Measurements from ENCODE around the gene NCOA7.
"Not testable (repeated sequence)": the region's sequence is repeated elsewhere in the genome, so short reads cannot be mapped to it uniquely, and the experiment has no call there.

NCOA7 gene

DNA sequence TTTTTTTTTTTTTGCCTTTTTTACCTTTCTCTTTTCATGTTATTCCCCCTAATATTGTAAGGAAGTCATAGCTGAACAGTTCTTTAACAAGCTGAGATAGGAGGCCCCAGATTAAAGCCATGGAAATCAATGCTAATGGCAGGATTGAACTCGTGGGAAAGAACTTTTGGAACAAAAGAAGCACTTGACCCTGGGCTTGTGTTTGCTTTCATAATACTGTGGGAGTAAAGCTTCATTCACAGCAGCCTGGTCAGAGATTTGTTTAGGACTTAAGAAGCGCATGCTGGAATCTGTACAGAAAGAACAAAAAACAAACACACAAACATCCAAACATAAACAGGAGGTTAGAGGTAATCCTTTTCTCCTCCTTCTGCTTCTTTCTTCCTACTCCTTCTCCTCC is 36.2 kb upstream of the NCOA7 start:
- Histone ChIP-seq H3K4me3 (ENCODE audit: insufficient read depth, low read depth, low read length) (no peak overlapping the region), H3K27me3 (ENCODE audit: control insufficient read depth, insufficient read depth, low read length, poor library complexity, severe bottlenecking) (peaks cover 32% of the 10 kb centered on the region), H3K27ac (ENCODE audit: insufficient read depth, low read depth, low read length, poor library complexity, severe bottlenecking) (no peak overlapping the region), H3K4me1 (ENCODE audit: control insufficient read depth, insufficient read depth, low read length) (no peaks in the 10 kb centered on the region), H3K9me3 (ENCODE audit: control insufficient read depth, low read length) (no peaks in the 10 kb centered on the region), H3K36me3 (ENCODE audit: control insufficient read depth, insufficient read depth, low read length) (no peaks in the 10 kb centered on the region)
- WGBS, 2 experiments: 47 to 70% methylated on average over 2 of the region's 2 CpGs

- H3K27me3 ChIP-seq (ENCODE audit: control insufficient read depth, insufficient read depth, low read length, poor library complexity, severe bottlenecking): no peaks in the 10 kb centered on the region
- no peaks in the 10 kb centered on the region for H3K9me3 ChIP-seq (ENCODE audit: control insufficient read depth, low read length)
- H3K36me3 ChIP-seq (ENCODE audit: control insufficient read depth, insufficient read depth, low read length): no peaks in the 10 kb centered on the region
- 87 to 88% methylated on average over 42 of the region's 42 CpGs for WGBS, 2 experiments
- H3K27ac ChIP-seq (ENCODE audit: insufficient read depth, low read depth, low read length, poor library complexity, severe bottlenecking): no peak overlapping the region
- H3K4me3 ChIP-seq (ENCODE audit: insufficient read depth, low read depth, low read length): no peak overlapping the region
- H3K4me1 ChIP-seq (ENCODE audit: control insufficient read depth, insufficient read depth, low read length): no peaks in the 10 kb centered on the region
These were observed 31.4 kb upstream of the NCOA7 start for GRCh38 chr6:125759184-125759902.

GRCh38 chr6:125759959-125760457 is 30.8 kb upstream of the NCOA7 start:
- Histone ChIP-seq H3K27ac (ENCODE audit: insufficient read depth, low read depth, low read length, poor library complexity, severe bottlenecking) (no peak overlapping the region), H3K27me3 (ENCODE audit: control insufficient read depth, insufficient read depth, low read length, poor library complexity, severe bottlenecking) (no peaks in the 10 kb centered on the region), H3K4me1 (ENCODE audit: control insufficient read depth, insufficient read depth, low read length) (no peaks in the 10 kb centered on the region), H3K9me3 (ENCODE audit: control insufficient read depth, low read length) (no peaks in the 10 kb centered on the region), H3K36me3 (ENCODE audit: control insufficient read depth, insufficient read depth, low read length) (no peaks in the 10 kb centered on the region), H3K4me3 (ENCODE audit: insufficient read depth, low read depth, low read length) (no peak overlapping the region)
- 94% methylated on average over 5 of the region's 5 CpGs for WGBS, 2 experiments

DNA sequence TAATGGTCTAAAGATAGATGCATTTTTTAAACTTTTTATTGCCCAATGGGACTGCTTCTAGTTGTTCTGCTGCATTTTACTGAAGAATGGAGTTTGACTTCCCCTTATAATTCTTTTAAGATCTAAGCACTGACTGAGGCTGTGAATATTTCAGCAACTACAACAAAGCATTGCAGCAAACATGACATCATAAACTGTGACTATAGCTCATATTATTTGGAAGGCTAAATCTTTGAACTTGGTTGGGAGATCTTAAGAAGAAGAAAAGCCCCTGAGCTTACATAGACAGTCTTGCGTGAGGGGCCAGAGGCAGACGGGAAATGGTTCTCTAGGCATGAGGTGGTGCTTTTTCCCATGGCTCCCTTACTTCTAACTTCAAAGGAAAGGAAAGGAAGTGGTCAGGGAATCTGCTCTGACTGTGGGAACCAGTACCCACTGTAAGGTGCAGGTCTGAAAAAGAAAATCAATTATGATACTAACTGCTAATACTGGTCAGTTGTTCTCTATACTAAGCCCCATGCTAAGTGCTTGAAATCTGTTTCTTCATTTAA is 26.6 kb upstream of the NCOA7 start:
- Histone ChIP-seq H3K36me3 (ENCODE audit: control insufficient read depth, insufficient read depth, low read length) (no peaks in the 10 kb centered on the region), H3K4me1 (ENCODE audit: control insufficient read depth, insufficient read depth, low read length) (no peaks in the 10 kb centered on the region), H3K9me3 (ENCODE audit: control insufficient read depth, low read length) (no peaks in the 10 kb centered on the region), H3K27me3 (ENCODE audit: control insufficient read depth, insufficient read depth, low read length, poor library complexity, severe bottlenecking) (no peaks in the 10 kb centered on the region), H3K4me3 (ENCODE audit: insufficient read depth, low read depth, low read length) (no peak overlapping the region), H3K27ac (ENCODE audit: insufficient read depth, low read depth, low read length, poor library complexity, severe bottlenecking) (no peak overlapping the region)
- 86 to 88% methylated on average over 2 of the region's 2 CpGs for WGBS, 2 experiments

- H3K36me3 ChIP-seq (ENCODE audit: control insufficient read depth, insufficient read depth, low read length): no peaks in the 10 kb centered on the region
- H3K27me3 ChIP-seq (ENCODE audit: control insufficient read depth, insufficient read depth, low read length, poor library complexity, severe bottlenecking): no peaks in the 10 kb centered on the region
- no peaks in the 10 kb centered on the region for H3K4me1 ChIP-seq (ENCODE audit: control insufficient read depth, insufficient read depth, low read length)
- 73 to 84% methylated on average over 1 of the region's 1 CpG for WGBS, 2 experiments
- H3K4me3 ChIP-seq (ENCODE audit: insufficient read depth, low read depth, low read length): no peak overlapping the region
- no peaks in the 10 kb centered on the region for H3K9me3 ChIP-seq (ENCODE audit: control insufficient read depth, low read length)
- no peak overlapping the region for H3K27ac ChIP-seq (ENCODE audit: insufficient read depth, low read depth, low read length, poor library complexity, severe bottlenecking)
These were observed 24.8 kb upstream of the NCOA7 start for GRCh38 chr6:125765944-125766343.

GRCh38 chr6:125766641-125767040 is 24.1 kb upstream of the NCOA7 start:
- Histone ChIP-seq H3K27me3 (ENCODE audit: control insufficient read depth, insufficient read depth, low read length, poor library complexity, severe bottlenecking) (no peaks in the 10 kb centered on the region), H3K4me3 (ENCODE audit: insufficient read depth, low read depth, low read length) (no peak overlapping the region), H3K9me3 (ENCODE audit: control insufficient read depth, low read length) (no peaks in the 10 kb centered on the region), H3K36me3 (ENCODE audit: control insufficient read depth, insufficient read depth, low read length) (no peaks in the 10 kb centered on the region), H3K27ac (ENCODE audit: insufficient read depth, low read depth, low read length, poor library complexity, severe bottlenecking) (no peak overlapping the region), H3K4me1 (ENCODE audit: control insufficient read depth, insufficient read depth, low read length) (no peaks in the 10 kb centered on the region)
- WGBS, 2 experiments: 92 to 93% methylated on average over 4 of the region's 4 CpGs

- WGBS, 2 experiments: 81 to 83% methylated on average over 6 of the region's 6 CpGs
- H3K27me3 ChIP-seq (ENCODE audit: control insufficient read depth, insufficient read depth, low read length, poor library complexity, severe bottlenecking): no peaks in the 10 kb centered on the region
- H3K36me3 ChIP-seq (ENCODE audit: control insufficient read depth, insufficient read depth, low read length): no peaks in the 10 kb centered on the region
- no peaks in the 10 kb centered on the region for H3K4me1 ChIP-seq (ENCODE audit: control insufficient read depth, insufficient read depth, low read length)
- no peak overlapping the region for H3K27ac ChIP-seq (ENCODE audit: insufficient read depth, low read depth, low read length, poor library complexity, severe bottlenecking)
- H3K4me3 ChIP-seq (ENCODE audit: insufficient read depth, low read depth, low read length): no peak overlapping the region
- H3K9me3 ChIP-seq (ENCODE audit: control insufficient read depth, low read length): no peaks in the 10 kb centered on the region
These were observed 21.5 kb upstream of the NCOA7 start for GRCh38 chr6:125769147-125769783.

GRCh38 chr6:125773387-125774341 is 17.1 kb upstream of the NCOA7 start:
- Histone ChIP-seq H3K4me3 (ENCODE audit: insufficient read depth, low read depth, low read length) (no peak overlapping the region), H3K4me1 (ENCODE audit: control insufficient read depth, insufficient read depth, low read length) (no peaks in the 10 kb centered on the region), H3K27ac (ENCODE audit: insufficient read depth, low read depth, low read length, poor library complexity, severe bottlenecking) (no peak overlapping the region), H3K9me3 (ENCODE audit: control insufficient read depth, low read length) (no peaks in the 10 kb centered on the region), H3K36me3 (ENCODE audit: control insufficient read depth, insufficient read depth, low read length) (no peaks in the 10 kb centered on the region), H3K27me3 (ENCODE audit: control insufficient read depth, insufficient read depth, low read length, poor library complexity, severe bottlenecking) (no peaks in the 10 kb centered on the region)
- 63 to 84% methylated on average over 2 to 4 of the region's 4 CpGs for WGBS, 2 experiments

- not testable (repeated sequence) for H3K36me3 ChIP-seq (ENCODE audit: control insufficient read depth, insufficient read depth, low read length); H3K9me3 ChIP-seq (ENCODE audit: control insufficient read depth, low read length); H3K27ac ChIP-seq (ENCODE audit: insufficient read depth, low read depth, low read length, poor library complexity, severe bottlenecking); H3K4me1 ChIP-seq (ENCODE audit: control insufficient read depth, insufficient read depth, low read length); H3K27me3 ChIP-seq (ENCODE audit: control insufficient read depth, insufficient read depth, low read length, poor library complexity, severe bottlenecking); H3K4me3 ChIP-seq (ENCODE audit: insufficient read depth, low read depth, low read length)
- 79 to 88% methylated on average over 14 of the region's 14 CpGs for WGBS, 2 experiments
These were observed 14.5 kb upstream of the NCOA7 start for GRCh38 chr6:125776107-125776826.

All from ectodermal cell (in vitro differentiated cells).